Stomach smooth muscle (tissue), 2 donors: ENCODE data around the gene GJC2.
A peak's percentile ranks its signal among the peaks of the same experiment; 100 is the strongest.

Experiments used
- H3K27ac ChIP-seq: one replicate; pipeline ENCODE4 v1.7.0; 2013; ENCODE audit warnings: mild to moderate bottlenecking, low read length, inconsistent platforms
- H3K27me3 ChIP-seq, 2 donors: one replicate each; pipeline ENCODE4 v1.7.0; 2013; ENCODE audit warnings: low read length in 2 of 2; ENCODE audit not compliant: insufficient read depth in 2 of 2, control insufficient read depth in 1 of 2
- H3K36me3 ChIP-seq, 2 donors: one replicate each; pipeline ENCODE4 v1.7.0; 2013; ENCODE audit warnings: low read length in 2 of 2; ENCODE audit not compliant: control insufficient read depth in 2 of 2, insufficient read depth in 2 of 2
- H3K4me1 ChIP-seq: one replicate; pipeline ENCODE4 v1.7.0; 2013; ENCODE audit warnings: low read length; ENCODE audit not compliant: control insufficient read depth, insufficient read depth
- H3K4me3 ChIP-seq, 2 donors: one replicate each; pipeline ENCODE4 v1.7.0; 2013; ENCODE audit warnings: low read length in 2 of 2
- H3K9ac ChIP-seq, 2 donors: one replicate each; pipeline ENCODE4 v1.7.0; 2013; ENCODE audit warnings: low read length in 2 of 2, mild to moderate bottlenecking in 1 of 2
- H3K9me3 ChIP-seq, 2 donors: one replicate each; pipeline ENCODE4 v1.7.0; 2013; ENCODE audit warnings: low read length in 2 of 2; ENCODE audit not compliant: control insufficient read depth in 2 of 2
- donor health status: healthy.
- donor health status: Pancreatic carcinoma.

The GJC2 gene

DNA sequence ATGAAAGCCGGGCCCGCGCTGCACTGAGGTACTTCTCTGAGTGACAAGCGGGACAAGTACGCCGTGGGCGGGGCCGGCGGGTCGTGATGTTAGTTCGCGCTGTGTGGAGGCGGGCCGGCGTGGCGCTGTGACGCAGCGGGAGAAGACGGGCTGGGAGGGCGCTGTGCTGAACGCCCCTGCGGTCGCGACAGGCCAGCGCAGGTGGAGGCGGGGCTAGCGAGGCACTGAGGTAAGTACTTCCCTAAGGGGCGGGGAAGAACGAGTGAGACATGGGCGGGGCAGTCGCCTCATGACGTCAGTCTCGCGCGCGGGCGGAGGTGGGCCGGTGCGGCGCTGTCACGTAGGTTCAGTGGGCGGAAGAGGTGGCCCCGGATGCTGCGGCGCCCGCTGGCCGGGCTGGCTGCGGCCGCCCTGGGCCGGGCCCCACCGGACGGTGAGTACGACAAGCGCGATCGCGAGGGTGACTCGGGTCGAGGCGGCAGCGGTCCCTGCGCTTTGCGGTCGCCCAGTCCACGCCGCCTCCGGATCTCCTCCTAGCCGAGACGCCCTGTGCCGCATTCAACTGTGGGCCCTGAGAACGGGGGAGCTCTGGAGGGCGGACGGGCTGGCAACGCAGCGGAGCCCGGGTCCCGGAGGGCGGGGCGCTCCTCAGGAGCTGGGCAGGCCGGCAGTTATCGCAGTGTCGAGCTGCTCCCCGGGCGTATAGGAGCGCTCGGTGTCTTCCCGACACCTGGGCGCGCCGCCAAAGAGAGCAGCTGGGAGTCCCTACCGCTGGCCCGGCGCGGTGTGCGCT lies 9.6 kb upstream of the GJC2 start, which contains the start of gene GUK1:
Gene GUK1, plus strand, starts transcription at position 349 of the 793 bp plus-strand sequence. Its CDS starts 24 bp downstream, at position 373.
- peaks cover 36% of the 10 kb centered on the region for H3K4me1 ChIP-seq
- H3K27me3 ChIP-seq, result peaks cover 0 to 2% of the 10 kb centered on the region in 2 donors
- H3K4me3 ChIP-seq, result peak within 1 kb of the TSS; percentile 76 to 95
- H3K36me3 ChIP-seq, result peaks cover 0 to 2% of the 10 kb centered on the region in 2 donors
- peak within 1 kb of the TSS; percentile 84 to 93 for H3K9ac ChIP-seq
- peak within 1 kb of the TSS; percentile 93 for H3K27ac ChIP-seq
- H3K9me3 ChIP-seq, result no peaks in the 10 kb centered on the region

- peaks cover 0 to 6% of the 10 kb centered on the region in 2 donors for H3K36me3 ChIP-seq
- H3K27ac ChIP-seq, result peak overlapping the region; percentile 93
- peak overlapping the region; percentile 76 to 95 for H3K4me3 ChIP-seq
- peak overlapping the region; percentile 84 to 93 for H3K9ac ChIP-seq
- no peaks in the 10 kb centered on the region for H3K9me3 ChIP-seq
- no peaks in the 10 kb centered on the region for H3K27me3 ChIP-seq
- peaks cover 36% of the 10 kb centered on the region for H3K4me1 ChIP-seq
These were observed 9.0 kb upstream of the GJC2 start for GRCh38 chr1:228140724-228141225.

DNA sequence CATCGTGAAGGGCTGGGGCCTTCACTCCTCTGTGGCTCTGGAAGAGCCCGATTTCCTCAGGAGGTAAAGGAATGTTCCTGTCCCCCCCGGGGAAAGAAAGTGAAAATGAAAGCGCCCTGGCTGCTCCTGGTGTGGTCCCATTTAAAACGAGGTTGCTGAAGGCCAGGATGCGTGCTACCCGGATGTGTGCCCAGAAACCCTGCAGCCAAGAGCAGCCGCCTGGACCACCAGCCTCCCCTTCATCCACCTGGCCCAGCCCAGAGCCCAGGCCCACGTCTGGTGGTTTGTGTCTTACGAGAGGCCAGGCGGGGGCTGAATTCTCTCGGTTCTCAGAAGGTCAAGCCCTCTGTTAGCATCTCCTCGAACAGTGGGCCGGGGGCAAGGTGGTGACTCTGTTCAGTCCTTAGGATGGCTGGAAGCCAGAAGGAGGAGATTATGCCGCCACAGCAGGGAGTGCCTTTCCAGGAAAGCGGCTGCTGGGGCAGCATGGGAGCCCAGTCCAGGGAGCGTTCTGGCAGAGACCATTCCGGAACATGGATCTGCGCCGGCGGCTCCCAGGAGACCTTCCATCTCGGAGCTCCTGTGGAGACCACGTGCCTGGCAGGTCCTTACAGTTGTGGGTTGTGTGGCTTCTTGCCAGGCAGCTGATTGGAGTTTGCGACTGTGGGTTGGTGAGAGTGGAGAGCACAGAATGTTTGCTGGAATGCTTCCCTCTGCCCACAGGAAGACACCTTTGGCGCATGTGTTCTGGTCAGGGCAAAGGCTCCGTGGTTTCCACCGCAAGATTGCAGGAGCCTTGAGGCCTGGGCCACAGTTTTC lies 8.3 kb upstream of the GJC2 start:
- Histone ChIP-seq H3K9me3 (no peaks in the 10 kb centered on the region), H3K4me3 (peak overlapping the region; percentile 76 to 95), H3K36me3 (peaks cover 0 to 8% of the 10 kb centered on the region in 2 donors), H3K4me1 (peaks cover 36% of the 10 kb centered on the region), H3K9ac (peak overlapping the region; percentile 84 to 93), H3K27me3 (no peaks in the 10 kb centered on the region), H3K27ac (peak overlapping the region; percentile 93)

GRCh38 chr1:228142155-228142691 lies 7.5 kb upstream of the GJC2 start:
- Histone ChIP-seq H3K36me3 (peaks cover 0 to 12% of the 10 kb centered on the region in 2 donors), H3K27ac (peak overlapping the region; percentile 93), H3K4me3 (peak overlapping the region in 1 of 2 donors; percentile 95), H3K4me1 (peaks cover 36% of the 10 kb centered on the region), H3K27me3 (no peaks in the 10 kb centered on the region), H3K9ac (no peak overlapping the region), H3K9me3 (no peaks in the 10 kb centered on the region)

- Histone ChIP-seq H3K9ac (no peak overlapping the region), H3K27me3 (no peaks in the 10 kb centered on the region), H3K4me1 (peaks cover 36% of the 10 kb centered on the region), H3K9me3 (no peaks in the 10 kb centered on the region), H3K4me3 (no peak overlapping the region), H3K27ac (no peak overlapping the region), H3K36me3 (peaks cover 0 to 14% of the 10 kb centered on the region in 2 donors)
These were observed 7.0 kb upstream of the GJC2 start for GRCh38 chr1:228142701-228143136.

DNA sequence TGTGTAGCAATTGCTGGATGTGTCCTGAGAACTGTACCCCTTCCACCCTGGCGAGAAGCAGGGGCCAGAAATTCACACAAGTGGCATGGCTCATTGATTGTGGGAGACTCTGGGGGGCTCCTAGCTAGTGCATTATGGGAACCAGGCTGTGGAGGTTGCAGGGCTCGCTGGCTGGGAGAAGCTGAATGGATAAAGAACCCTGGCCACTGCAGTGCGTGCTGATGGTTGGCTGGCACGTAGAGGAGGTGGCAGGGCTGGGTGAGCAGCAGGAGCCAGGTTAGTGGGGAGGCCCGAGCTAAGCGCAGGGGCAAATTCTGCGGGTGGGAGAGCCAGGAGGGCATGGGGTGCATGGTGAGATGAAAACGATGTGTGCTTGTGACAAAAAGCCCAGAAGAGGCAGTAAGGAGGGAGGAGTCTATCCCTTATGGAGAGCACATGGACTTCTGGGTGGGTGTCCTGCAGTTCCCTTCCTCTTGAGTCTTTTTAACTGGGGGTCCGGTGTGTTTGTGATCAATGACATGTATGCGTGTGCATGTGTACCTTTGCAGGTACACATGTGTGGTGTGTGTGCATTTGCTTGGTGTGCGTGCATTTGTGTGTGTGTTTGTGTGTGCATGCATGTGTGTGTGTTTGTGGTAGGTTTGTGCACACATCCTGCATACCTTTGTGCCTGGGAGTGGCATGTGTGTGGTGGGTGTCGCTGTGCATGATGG lies 6.1 kb upstream of the GJC2 start:
- Histone ChIP-seq H3K27me3 (no peaks in the 10 kb centered on the region), H3K4me3 (no peak overlapping the region), H3K9me3 (no peaks in the 10 kb centered on the region), H3K27ac (no peak overlapping the region), H3K4me1 (peaks cover 39% of the 10 kb centered on the region), H3K36me3 (peaks cover 0 to 14% of the 10 kb centered on the region in 2 donors), H3K9ac (no peak overlapping the region)

- Histone ChIP-seq H3K9ac (no peak overlapping the region), H3K4me3 (no peak overlapping the region), H3K4me1 (peaks cover 44% of the 10 kb centered on the region), H3K9me3 (no peaks in the 10 kb centered on the region), H3K27me3 (no peaks in the 10 kb centered on the region), H3K27ac (no peak overlapping the region), H3K36me3 (peaks cover 0 to 14% of the 10 kb centered on the region in 2 donors)
These were observed 5.3 kb upstream of the GJC2 start for GRCh38 chr1:228144193-228144992.

- no peak overlapping the region for H3K27ac ChIP-seq
- H3K9ac ChIP-seq, result no peak overlapping the region
- no peaks in the 10 kb centered on the region for H3K27me3 ChIP-seq
- H3K4me3 ChIP-seq, result no peak overlapping the region
- peaks cover 50% of the 10 kb centered on the region for H3K4me1 ChIP-seq
- peaks cover 0 to 14% of the 10 kb centered on the region in 2 donors for H3K36me3 ChIP-seq
- no peaks in the 10 kb centered on the region for H3K9me3 ChIP-seq
These were observed 4.8 kb upstream of the GJC2 start for GRCh38 chr1:228144993-228145343.

DNA sequence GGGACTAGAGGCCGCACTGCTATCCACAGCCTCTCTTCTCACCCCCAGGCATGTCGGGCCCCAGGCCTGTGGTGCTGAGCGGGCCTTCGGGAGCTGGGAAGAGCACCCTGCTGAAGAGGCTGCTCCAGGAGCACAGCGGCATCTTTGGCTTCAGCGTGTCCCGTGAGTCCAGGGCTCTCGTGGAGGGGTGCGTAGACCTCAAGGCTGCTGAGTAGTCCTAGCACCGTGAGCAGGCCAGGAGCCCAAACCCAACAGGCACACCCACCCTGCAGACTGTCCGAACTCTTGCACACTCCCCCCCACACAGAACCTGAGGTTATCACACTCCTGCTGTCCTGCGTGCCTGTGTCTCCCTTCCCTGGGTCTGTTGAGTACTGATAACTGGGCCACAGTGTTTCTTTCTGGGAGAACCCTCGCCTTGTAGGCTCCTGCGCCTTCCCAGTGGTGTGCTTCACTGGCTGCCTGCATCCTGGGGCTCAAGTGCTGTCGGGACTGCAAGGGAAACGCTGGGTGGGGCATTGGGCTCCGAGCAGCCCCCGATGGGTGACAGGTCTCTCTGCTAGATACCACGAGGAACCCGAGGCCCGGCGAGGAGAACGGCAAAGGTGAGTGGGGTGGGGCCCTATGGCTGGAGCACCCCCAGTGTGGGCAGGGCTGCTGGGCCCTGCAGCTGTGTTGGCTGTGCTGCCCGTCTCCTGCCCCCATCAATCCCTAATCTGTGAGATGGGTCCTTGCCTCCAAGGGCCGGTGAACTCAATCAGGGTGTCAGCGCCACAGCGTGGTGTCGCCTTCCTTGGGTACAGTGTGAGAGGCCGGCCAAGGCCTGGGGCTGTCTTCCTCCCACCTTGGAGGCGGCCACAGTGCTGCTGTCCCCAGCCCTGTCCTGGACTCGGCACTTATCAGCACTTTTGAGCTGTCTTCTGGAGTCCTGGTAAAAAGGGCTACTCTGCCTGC lies 4.0 kb upstream of the GJC2 start:
- no peaks in the 10 kb centered on the region for H3K9me3 ChIP-seq
- H3K9ac ChIP-seq, result peak overlapping the region in 1 of 2 donors; percentile 5
- H3K27ac ChIP-seq, result no peak overlapping the region
- H3K4me3 ChIP-seq, result no peak overlapping the region
- H3K36me3 ChIP-seq, result peaks cover 0 to 14% of the 10 kb centered on the region in 2 donors
- H3K4me1 ChIP-seq, result peaks cover 54% of the 10 kb centered on the region
- no peaks in the 10 kb centered on the region for H3K27me3 ChIP-seq
